Measurements from ENCODE around the gene CAMK2G.

Gene CAMK2G

DNA sequence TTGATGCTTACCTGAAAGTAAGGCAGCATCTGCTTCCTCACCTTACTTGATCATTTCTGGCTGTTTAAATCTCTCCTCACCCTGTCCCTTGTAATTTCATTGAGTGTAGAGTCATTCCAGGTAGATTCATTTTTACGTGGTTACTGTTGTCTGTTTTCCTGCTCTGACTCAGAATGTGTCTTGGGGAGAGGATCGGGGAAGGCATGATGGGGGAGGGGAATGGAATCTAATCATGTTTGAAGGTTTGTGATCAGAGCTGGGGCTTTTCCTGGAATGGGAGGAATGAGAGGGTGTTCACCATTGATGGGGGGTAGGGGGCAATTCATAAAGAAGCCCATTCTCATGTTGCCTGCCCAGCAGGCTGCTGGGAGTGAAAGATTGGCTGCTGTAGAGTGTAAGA is 111.4 kb downstream of the CAMK2G start:
- no peak for DNase-seq

Data from activated T-cell treated with anti-CD3 and anti-CD28 coated beads, Interleukin-2, amount 50 U/mL, for 48 hours (primary cell).